HG03103 (cell line): ENCODE results near the gene CYB5A.

ENCODE experiments used
- ATAC-seq: cut with Tn5 transposase; IDR thresholded peaks from one replicate; pipeline ENCODE4 v1.9.1; 2021; ENCODE audit warnings: low read depth; ENCODE audit not compliant: unreplicated experiment

CYB5A gene

GRCh38 chr18:74221081-74221480, 70.7 kb downstream of the CYB5A start:
- no peak for ATAC-seq

- no peak for ATAC-seq
Measured at GRCh38 chr18:74219056-74219455, 72.7 kb downstream of the CYB5A start.

- no peak for ATAC-seq
Measured at GRCh38 chr18:74217476-74218143, 74.2 kb downstream of the CYB5A start.

- ATAC-seq = no peak
Measured at GRCh38 chr18:74216661-74217110, 75.1 kb downstream of the CYB5A start.

- ATAC-seq = no peak
Measured at GRCh38 chr18:74215863-74216262, 75.9 kb downstream of the CYB5A start.

GRCh38 chr18:74213429-74213828, 78.3 kb downstream of the CYB5A start:
- no peak for ATAC-seq

GRCh38 chr18:74204526-74205152, 87.1 kb downstream of the CYB5A start:
- ATAC-seq = no peak

GRCh38 chr18:74203811-74204210, 88.0 kb downstream of the CYB5A start:
- no peak for ATAC-seq
